HEK293T (cell line): ENCODE measurements around the gene POLN.

Experiments used
- ARNT ChIP-seq: fragments of 450-650 bp; IDR thresholded peaks from 2 replicates; pipeline ENCODE4 v1.6.1; 2017; ENCODE audit warnings: mild to moderate bottlenecking
- BHLHE40 ChIP-seq: fragments of 450-650 bp; IDR thresholded peaks from 2 replicates; pipeline ENCODE4 v1.6.1; 2016; ENCODE audit warnings: mild to moderate bottlenecking, moderate library complexity, borderline replicate concordance
- ELF4 ChIP-seq: fragments of 450-650 bp; IDR thresholded peaks from 2 replicates; pipeline ENCODE4 v1.6.1; 2017; ENCODE audit warnings: antibody characterized with exemption
- FOXA1 ChIP-seq: fragments of 450-650 bp; IDR thresholded peaks from 2 replicates; pipeline ENCODE4 v1.6.1; 2016; ENCODE audit warnings: mild to moderate bottlenecking
- FOXK2 ChIP-seq: fragments of 450-650 bp; IDR thresholded peaks from 2 replicates; pipeline ENCODE4 v1.6.1; 2016; ENCODE audit warnings: mild to moderate bottlenecking
- FOXM1 ChIP-seq: fragments of 450-650 bp; IDR thresholded peaks from 2 replicates; pipeline ENCODE4 v1.6.1; 2017; ENCODE audit warnings: mild to moderate bottlenecking, borderline replicate concordance
- HDGF ChIP-seq: fragments of 450-650 bp; IDR thresholded peaks from 2 replicates; pipeline ENCODE4 v1.6.1; 2017; ENCODE audit warnings: antibody characterized with exemption, borderline replicate concordance
- LEF1 ChIP-seq: fragments of 450-650 bp; IDR thresholded peaks from 2 replicates; pipeline ENCODE4 v1.6.1; 2017; ENCODE audit warnings: mild to moderate bottlenecking, borderline replicate concordance
- NFRKB ChIP-seq: fragments of 450-650 bp; IDR thresholded peaks from 2 replicates; pipeline ENCODE4 v1.6.1; 2016; ENCODE audit warnings: mild to moderate bottlenecking, moderate library complexity
- PKNOX1 ChIP-seq: fragments of 450-650 bp; IDR thresholded peaks from 2 replicates; pipeline ENCODE4 v1.6.1; 2016
- SP1 ChIP-seq: fragments of 450-650 bp; IDR thresholded peaks from 2 replicates; pipeline ENCODE4 v1.6.1; 2017
- SUZ12 ChIP-seq: fragments of 450-650 bp; IDR thresholded peaks from 2 replicates; pipeline ENCODE4 v1.6.1; 2016; ENCODE audit warnings: mild to moderate bottlenecking
- TARDBP ChIP-seq: fragments of 450-650 bp; IDR thresholded peaks from 2 replicates; pipeline ENCODE4 v1.6.1; 2016
- ZNF384 ChIP-seq: fragments of 450-650 bp; IDR thresholded peaks from 2 replicates; pipeline ENCODE4 v1.6.1; 2016

GRCh38 chr4:2073808-2074481, 168.0 kb downstream of the POLN start:
- no peak for TF ChIP-seq SUZ12
- no peak for TF ChIP-seq SP1
- no peak for TF ChIP-seq ARNT
- no peak for TF ChIP-seq TARDBP
- no peak for TF ChIP-seq ELF4
- no peak for TF ChIP-seq FOXM1
- TF ChIP-seq FOXK2 = no peak
- TF ChIP-seq PKNOX1 = no peak
- no peak for TF ChIP-seq ZNF384
- no peak for TF ChIP-seq HDGF
- no peak for TF ChIP-seq LEF1
- TF ChIP-seq NFRKB = no peak
- TF ChIP-seq BHLHE40 = no peak
- no peak for TF ChIP-seq FOXA1
